Stimulated activated CD4-positive, alpha-beta T cell treated with anti-CD3 and anti-CD28 coated beads, Interleukin-12 subunit alpha, Interleukin-12 subunit beta, amount 100 ng/mL, for 4 hours (primary cell): Measurements from ENCODE around the gene CCDC116.
"Not testable (repeated sequence)": the region's sequence is repeated elsewhere in the genome, so short reads cannot be mapped to it uniquely, and the experiment has no call there.

Experiments
- DNase-seq: peaks from one replicate; pipeline ENCODE4 v3.0.0-alpha.2; 2020

Gene CCDC116

GRCh38 chr22:21633481-21633880 is 921 bp downstream of the CCDC116 start:
- DNase-seq, result no peak

GRCh38 chr22:21634081-21634480 is 1.5 kb downstream of the CCDC116 start:
- no peak for DNase-seq

- no peak for DNase-seq
Observed at GRCh38 chr22:21634844-21635243, 2.3 kb downstream of the CCDC116 start.

- no peak for DNase-seq
Observed at GRCh38 chr22:21635771-21636510, 3.4 kb downstream of the CCDC116 start.

GRCh38 chr22:21636629-21637218 is 4.2 kb downstream of the CCDC116 start:
- DNase-seq, result no peak

GRCh38 chr22:21637450-21637849 is 4.9 kb downstream of the CCDC116 start:
- not testable (repeated sequence) for DNase-seq

- DNase-seq, result no peak
Observed at GRCh38 chr22:21639359-21639758, 6.8 kb downstream of the CCDC116 start.

- DNase-seq, result no peak
Observed at GRCh38 chr22:21640810-21641209, 8.2 kb downstream of the CCDC116 start.

GRCh38 chr22:21641417-21641788 is 8.8 kb downstream of the CCDC116 start:
- DNase-seq, result no peak

GRCh38 chr22:21641789-21642583 is 9.4 kb downstream of the CCDC116 start, which contains the start of gene SDF2L1:
TSS of gene SDF2L1 (plus strand) at chr22:21642302. CDS start at chr22:21642337, 35 bp downstream.
- DNase-seq, result peak; percentile 97

- peak; percentile 55 for DNase-seq
Observed at GRCh38 chr22:21642584-21643448, 10.3 kb downstream of the CCDC116 start.

- DNase-seq, result no peak
Observed at GRCh38 chr22:21643533-21644357, 11.2 kb downstream of the CCDC116 start.

- DNase-seq, result not testable (repeated sequence)
Observed at GRCh38 chr22:21645513-21645912, 13.0 kb downstream of the CCDC116 start.

- peak; percentile 64 for DNase-seq
Observed at GRCh38 chr22:21646608-21647590, 14.3 kb downstream of the CCDC116 start.

GRCh38 chr22:21650280-21650679 is 17.7 kb downstream of the CCDC116 start:
- no peak for DNase-seq

GRCh38 chr22:21650823-21651520 is 18.4 kb downstream of the CCDC116 start:
- no peak for DNase-seq

- peak; percentile 24 for DNase-seq
Observed at GRCh38 chr22:21651521-21652009, 19.0 kb downstream of the CCDC116 start.

GRCh38 chr22:21652010-21652546 is 19.5 kb downstream of the CCDC116 start:
- DNase-seq, result peak; percentile 82
